Right forelimb (tissue), 1 donor: Measurements from ENCODE around the gene JPH2.
"Not testable (repeated sequence)": the region's sequence is repeated elsewhere in the genome, so short reads cannot be mapped to it uniquely, and the experiment has no call there.

ENCODE experiments used
- DNase-seq: peaks from one replicate; pipeline ENCODE4 v3.0.0-alpha.2; 2018

Gene JPH2

DNA sequence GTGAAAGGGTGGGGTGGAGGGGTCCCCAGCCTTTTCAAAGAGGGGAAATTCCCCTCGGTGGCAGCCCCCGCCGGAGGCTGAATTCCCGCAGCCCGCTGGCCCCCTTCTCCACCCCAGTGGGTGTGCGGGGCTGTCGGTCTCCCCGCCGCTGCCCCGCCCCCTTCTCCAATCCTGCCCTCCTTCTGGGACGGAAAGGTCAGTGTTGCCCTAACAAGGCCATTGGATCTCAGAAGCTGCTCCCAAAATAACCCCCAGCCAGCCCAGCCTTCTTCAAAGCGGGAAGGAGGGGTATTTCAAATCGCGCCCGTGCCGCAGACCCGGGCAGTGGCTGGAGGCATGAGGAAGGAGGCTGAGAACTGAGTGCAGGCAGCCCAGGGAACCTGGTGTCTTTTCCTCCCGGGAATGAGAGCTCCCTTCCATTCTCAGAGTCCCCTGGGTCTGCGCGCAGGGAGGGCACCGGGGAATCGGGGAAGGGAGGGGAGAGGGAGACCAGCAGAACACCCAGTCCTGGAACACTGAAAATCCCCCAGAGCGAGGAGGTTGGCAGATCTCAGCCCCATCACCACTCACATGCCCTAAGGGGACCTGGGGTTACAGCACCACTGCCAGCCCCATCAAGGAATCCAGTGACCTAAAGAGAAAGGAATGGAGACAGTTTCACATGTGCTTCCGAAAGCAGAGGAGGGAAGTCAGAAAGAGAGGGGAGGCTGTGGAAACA is at the start of gene JPH2:
Gene JPH2, minus strand, starts transcription at position 135 of the 718 bp plus-strand sequence. CDS start 483 bp downstream, outside the sequence.
- DNase-seq, result peak; percentile 63

DNA sequence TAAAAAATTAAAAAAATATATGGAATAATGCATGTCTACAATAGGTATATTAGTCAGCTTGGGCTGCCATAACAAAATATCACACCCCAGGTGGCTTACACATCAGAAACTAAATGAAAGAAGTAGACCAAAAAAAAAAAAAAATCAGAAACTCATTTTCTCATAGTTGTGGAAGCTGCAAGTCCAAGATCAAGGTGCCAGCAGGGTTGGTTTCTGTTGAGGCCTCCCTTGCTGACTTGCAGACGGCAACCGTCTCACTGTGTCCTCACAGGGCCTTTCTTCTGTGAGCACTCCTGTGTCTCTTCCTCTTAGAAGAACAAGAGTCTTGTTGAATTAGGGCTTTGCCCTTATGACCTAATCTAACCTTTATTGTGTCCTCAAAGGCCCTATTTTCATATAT is 48.7 kb upstream of the JPH2 start:
- no peak for DNase-seq

DNA sequence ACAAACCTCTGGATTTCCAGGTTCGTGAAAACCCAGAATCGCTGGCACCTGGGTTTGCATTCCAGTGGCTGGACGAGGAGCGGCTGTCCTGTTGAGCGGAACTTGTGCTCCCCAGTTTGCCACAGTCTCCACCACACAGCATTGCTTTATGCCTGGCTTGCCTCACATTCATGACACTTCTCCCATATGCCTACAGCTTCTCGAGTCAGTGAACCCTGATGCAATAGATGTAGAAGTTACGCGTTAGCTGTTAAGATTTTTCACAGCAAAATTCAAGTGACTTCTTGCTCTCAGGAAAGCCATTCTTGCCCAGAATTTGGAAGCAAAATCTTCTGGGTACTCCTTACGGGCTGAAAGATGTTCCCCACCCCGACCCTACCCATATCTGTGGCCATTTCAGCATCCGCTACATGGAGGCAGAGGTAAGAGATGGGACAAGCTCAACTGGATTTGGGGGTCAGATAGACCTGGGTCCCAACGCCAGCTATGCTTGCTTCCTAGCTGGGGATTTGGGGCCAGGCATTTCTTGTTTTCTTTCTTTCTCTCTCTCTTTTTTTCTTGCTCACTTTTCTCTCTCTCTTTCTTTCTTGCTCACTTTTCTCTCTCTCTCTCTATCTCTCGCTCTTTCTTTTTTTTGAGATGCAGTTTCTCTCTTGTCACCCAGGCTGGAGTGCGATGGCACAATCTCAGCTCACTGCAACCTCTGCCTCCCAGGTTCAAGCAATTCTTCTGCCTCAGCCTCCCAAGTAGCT is 47.8 kb upstream of the JPH2 start:
- DNase-seq, result no peak

DNA sequence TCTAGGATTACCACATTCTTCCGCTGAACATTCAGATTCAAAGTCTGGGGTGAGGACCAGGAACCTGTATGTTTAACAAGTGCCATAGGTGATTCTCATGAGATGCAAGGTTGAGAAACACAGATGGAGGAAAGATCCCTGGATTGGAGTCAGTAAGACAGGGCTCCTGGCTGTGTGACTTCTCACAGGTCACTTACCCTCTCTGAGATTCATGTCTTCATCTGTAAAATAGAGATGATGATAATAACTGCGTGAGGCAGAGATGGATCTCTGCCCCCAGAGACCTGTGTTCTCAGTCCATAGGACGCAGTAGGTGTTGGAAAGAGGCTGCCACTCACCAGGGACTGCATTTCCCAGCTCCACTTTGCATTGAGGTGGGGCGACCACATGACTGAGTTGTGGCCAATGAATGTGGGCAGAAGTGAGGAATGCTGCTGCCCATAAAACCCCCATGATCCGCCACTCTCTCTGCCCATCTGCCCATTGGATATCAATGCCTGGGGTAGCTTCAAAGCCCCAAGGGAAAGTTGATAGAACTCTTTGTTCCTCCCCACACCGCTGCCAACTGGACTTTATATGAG is 46.5 kb upstream of the JPH2 start:
- no peak for DNase-seq

DNA sequence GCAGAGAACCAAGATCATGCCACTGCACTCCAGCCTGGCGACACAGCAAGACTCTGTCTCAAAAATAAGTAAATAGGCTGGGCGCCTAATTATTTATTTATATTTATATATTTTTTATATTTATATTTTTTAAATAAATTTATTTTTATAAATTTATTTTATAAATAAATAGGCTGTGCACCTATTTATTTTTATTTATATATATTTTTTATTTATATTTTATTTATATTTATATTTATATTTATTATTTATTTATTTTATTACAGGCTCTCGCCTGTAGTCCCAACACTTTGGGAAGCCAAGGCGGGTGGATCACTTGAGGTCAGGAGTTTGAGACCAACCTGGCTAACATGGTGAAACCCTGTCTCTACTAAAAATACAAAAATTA is 45.5 kb upstream of the JPH2 start:
- not testable (repeated sequence) for DNase-seq

DNA sequence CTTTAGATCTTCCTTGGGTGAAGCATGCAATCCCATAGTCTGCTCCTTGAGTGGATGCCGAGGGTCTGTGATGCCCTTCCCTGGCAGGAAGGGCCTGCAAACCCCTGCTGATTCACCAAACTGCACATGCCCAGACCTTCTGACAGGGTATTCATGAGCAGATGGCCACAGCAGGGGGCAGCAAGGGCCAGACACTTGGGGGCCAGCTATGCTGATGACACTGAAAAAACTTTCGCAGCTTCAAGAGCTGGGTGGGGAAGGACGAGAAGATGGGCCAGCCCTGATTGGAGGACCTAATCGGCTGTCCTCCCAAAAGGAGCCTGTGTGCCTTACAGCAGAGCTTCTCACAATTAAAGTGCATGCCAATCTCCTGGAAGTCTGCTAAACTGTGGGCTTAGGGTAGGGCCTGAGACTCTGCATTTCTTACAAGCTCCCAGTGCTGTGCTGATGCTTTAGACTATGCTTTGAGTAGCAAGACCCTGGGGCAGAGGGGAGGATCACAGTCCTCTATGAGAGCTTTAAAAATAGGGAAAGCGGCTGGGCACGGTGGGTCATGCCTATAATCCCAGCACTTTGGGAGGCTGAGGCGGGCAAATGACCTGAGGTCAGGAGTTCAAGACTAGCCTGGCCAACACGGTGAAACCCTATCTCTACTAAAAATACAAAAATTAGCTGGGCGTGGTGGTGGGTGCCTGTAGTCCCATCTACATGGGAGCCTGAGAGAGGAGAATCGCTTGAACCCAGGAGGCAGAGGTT is 44.9 kb upstream of the JPH2 start:
- no peak for DNase-seq

DNA sequence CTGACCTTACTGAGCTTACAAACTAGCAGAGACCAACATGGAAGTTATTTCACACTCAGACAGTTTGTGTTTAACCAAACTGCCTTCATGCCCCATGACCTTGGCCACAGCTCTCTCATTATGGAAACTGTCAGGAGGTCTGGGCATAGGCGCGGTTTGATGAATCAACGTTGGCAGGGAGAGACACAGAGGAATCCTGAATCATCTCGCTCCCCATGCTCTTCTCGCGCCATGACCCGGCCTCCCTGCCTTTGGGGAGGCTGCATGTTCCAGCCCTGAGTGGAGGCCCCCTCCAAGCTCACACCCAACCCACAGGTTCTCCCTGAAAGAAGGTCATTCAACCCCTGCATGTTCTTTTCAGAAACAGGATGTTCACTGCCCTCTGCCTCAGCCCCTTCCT is 44.2 kb upstream of the JPH2 start:
- no peak for DNase-seq

DNA sequence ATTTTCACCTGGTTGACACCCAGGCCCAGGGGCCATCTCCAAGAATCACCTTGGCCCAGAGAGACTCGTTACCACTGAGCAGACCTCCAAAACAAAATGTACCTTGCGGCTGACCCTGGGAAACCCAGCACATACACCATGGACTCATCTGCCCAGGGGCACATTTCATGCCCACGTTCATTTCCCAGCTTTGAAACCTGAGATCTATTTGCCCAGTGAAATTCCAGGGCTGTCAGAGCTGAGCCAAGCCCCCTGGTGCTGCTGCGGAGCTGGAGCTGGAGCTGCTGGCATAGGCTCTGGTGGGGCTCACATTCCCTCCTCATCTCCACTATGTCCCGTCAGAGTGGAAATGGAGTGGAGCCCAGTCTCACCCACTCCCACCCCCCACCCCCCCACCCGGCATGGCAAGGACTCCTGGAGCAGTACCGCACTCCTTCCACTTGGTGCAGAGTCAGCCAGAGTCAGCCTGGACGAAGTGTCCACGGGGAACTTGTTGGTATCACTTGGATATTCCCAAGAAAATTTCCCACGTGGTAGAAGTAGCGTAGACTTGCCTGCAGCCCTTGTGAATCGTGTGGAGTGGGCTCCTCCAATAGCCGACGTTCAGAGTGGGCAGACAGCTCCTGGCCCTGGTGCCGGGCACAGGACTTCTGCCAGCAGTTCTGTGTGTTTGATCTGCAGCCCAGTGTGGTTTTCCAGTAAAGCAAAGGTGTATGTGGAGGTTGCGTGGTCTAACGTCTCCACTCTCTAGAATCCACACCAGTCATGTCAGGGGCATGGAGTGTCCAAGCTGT is 41.7 kb upstream of the JPH2 start:
- DNase-seq, result no peak

DNA sequence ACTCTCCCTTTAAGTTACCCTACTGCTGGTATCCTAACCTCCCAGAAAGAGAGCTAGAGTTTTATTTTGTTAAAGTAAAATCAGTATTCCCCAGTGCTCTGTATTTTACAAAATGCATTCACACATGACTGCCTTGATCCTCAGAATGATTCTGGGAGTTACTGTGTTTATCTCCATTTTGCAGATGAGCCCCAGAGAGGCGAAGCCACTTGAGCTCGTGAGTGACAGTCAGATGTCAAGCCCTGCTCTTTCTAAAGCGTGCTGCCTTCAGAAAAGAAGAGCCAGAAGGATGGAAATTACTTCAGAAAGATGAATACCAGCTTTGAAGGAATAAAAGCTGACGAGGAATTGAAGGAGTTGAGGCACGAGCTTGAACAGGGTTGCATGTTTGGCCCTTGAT is 37.6 kb upstream of the JPH2 start:
- no peak for DNase-seq

DNA sequence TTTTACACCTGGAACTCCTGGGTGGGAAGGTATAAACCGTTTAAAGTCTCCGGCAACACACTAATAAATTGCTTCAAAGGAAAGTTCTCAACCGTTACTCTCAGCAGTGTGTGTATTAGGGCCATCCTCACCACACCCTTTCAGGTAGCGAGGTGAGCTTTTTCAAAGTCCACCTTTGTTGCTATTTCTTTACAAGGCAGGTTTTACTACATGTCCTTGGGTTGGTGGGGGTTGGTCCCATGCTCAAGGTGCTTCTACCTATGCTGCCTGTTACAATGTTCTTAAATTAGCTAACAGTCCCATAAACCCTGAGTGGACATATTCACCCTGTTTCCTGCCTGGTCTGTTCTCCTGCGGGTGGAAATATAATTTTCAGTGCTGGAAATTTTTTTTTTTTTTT is 36.7 kb upstream of the JPH2 start:
- no peak for DNase-seq

DNA sequence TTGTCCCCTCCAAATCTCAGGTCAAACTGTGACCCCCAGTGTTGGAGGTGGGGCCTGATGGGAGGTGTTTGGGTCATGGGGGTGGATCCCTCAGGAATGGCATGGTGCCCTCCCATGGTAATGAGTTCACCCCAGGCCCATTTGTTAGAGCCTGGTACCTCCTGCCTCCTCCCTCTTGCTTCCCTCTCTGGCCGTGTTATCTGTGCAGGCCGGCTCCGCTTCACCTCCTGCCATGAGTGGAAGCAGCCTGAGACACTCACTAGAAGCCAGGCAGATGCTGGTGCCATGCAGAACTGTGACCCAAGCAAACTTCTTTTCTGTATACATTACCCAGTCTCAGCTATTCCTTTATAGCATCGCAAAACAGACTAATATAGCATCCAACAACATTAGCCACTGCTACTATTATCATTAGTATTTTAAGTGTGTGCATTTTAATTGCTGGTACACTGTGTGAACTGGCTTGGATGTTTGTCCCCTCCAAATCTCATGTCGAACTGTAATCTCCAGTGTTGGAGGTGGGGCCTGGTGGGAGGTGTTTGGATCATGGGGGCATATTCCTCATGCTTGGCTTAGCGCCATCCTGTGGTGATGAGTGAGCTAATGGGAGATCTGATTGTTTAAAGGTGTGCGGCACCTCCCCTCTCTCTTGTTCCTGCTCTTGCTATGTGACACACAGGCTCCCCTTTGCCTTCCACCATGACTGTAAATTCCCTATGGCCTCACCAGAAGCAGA is 35.8 kb upstream of the JPH2 start:
- DNase-seq, result no peak

DNA sequence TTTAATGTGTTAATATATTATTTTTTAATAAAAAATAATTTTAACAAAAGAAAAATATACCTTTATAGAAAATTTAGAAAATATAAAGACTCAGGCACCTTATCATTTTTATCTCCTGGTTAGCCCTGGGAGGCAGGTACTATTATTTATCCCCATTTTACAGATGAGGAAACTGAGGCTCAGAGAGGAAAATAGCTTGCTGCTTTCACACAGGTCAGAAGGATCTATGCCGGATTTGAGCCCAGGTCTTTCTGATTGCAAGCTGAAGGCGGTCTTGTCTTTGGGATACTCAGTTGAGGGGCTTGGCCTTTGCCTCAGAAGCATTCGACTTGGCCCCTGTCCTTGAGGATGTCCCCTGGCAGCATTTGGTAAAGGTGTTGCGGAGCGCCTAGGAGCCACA is 35.0 kb upstream of the JPH2 start:
- no peak for DNase-seq

DNA sequence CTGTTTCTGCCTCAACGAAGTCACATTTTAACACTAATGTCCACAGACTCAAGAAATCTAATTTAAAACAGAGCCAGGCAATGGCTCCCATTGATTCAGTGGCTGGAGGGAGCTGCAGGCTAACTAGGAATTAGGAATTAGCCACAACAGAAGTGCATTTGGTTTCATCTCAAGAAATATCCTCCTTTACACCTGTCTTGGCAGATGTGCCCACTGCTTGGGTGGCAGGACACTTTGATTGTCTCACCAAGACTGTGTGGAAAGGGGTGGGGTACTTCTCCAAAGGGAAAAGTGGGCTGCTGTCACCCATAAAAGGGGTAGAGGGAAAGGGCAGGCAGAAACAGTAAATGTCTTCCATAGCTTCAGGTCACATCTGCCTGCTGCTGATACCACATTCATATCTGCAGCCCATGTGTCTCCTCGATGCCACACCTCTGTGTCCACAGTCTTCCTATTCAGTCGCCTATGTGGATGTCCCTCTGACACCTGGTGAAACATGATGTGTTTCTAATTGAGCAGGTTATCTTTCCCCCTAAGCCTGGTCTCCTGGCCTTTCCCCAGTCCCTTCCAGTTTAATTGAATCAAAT is 34.5 kb upstream of the JPH2 start:
- DNase-seq, result no peak

DNA sequence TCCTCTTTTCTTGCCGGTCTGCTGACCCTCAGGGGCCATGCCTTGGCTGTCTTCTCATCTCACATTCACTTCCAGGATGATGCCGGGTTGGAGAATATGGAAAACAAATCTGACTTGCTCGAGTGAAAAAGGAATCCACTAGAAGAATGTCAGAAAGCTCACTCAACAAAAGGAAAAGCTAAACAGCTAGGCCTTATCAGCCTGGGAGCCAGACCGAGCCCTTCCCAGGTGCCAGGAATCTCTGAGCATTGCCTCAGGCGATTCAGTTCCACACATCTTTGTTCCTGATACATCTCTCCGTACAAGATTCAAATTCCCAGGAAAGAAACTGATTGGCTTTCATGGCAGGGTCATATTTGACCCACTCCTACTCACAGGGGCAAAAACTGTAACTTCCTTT is 32.8 kb upstream of the JPH2 start:
- DNase-seq, result no peak

DNA sequence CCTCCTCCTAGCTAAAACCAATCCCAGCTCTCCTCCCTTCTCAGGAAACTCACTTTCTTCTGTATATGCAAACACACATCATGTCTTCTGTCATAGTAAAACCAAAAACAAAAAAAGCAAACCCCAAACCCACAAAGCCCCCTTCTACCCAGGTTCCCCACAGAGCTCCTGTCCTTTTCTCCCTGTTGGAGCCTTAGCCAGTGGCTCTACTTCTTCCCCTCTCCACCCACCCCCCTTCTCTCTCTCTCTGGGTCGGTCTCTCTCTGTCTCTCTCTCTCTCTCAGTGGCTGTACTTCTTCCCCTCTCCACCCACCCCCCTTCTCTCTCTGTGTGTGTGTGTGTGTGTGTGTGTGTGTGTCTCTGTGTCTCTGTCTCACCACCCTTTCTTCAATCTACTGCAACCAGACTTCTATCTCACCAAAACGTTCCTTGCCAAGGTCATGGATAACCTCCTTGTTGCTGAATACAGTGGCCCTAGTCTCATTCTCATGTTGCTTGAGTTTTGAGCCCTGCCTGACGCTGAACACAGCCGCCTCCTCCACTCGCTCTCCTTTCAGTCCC is 32.3 kb upstream of the JPH2 start:
- no peak for DNase-seq

DNA sequence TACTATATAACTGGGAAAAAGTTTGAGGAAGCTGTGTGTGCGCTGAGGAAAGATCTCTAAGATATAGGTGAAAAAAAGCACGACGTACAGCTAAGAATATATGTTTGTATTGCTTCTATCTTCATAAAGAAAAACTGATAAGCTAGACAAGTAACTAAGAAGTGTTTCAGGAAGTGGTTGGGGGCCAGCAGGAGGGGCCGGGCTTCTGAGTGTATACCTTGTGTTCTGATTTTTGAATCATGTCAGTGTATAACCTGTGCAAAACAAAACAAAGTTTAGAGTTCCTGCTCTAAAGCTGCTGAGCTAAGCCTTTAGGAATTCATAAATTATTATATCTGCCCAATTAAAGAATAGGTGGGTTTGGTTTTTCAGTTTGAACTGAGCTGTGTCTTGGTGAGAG is 31.5 kb upstream of the JPH2 start:
- DNase-seq, result no peak

DNA sequence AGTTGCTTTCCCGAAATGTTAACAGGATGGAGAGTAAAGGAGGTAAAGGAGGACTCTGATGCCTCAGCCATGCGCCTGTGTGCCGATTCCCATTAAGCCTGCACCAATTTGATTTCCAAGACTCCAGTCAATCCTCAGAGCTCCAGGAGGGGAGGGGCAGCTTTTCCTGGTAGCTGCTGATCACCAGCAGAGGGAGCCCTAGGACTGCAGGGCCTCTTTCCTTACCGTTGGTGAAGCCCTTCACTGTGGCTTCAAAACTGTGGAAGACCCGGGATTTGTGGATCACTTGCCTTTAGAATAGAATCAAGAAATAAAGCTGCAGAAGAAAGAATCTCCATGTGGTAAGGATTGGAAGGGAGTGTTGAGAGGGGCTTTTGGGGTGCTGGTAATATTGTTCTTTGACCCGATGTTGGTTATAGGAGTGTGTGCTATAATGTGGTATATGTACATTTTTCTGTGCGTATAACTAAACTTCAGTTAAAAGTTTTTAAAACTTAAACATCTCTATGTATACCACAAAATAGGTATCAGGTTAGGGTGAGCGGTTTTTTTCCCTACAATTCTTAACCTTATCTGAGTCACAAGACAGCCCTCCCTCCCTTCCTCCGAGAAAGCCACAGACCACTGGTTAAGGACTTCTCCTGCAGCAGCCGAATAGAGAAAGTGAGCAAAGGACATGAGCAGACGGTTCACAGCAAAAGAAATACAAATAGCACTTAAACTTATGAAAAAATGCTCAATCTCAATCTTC is 30.5 kb upstream of the JPH2 start:
- no peak for DNase-seq

DNA sequence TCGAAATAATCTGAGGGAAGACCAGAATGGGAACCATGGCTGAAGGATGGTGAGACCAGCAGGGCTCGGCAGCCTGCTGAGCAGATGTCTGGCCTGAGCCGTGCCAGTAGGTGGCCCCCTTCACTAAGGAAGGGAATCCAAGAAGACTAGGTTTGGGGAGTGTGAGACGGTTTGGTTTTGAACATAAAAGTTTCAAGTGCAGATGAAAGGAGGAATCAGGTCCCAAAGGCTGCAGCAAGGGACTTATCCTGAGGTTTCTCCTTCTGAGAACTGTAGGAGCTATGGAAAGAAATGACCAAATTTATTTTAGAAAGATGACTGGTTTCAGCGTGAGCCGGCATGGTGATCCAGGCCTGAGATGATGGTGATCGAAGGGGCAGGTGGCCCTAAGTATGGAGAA is 28.1 kb upstream of the JPH2 start:
- DNase-seq, result peak; percentile 78

DNA sequence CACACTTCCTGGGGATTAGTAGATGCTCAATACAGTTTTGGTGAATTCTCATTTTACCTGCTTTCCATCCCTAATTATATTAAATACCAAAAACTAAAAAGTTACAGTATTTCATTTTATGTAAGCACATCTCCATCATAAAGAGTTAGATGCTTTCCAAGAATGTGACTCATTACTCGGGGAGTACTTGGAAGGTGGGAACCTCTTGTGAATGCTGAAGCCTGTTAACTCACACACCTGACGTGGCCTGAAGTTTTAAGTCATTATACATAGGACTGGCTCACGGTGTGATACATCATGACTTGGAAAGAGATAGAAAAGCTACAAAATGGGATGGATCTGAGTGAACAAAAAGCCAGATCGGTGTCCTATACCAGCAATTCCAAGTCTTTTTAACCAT is 25.8 kb upstream of the JPH2 start:
- DNase-seq, result no peak
